Stimulated activated CD8-positive, alpha-beta memory T cell treated with anti-CD3 and anti-CD28 coated beads, Interleukin-15, amount 100 ng/mL, for 1 hour (primary cell): ENCODE results near the gene TDP2.
"Not testable (repeated sequence)": the region's sequence is repeated elsewhere in the genome, so short reads cannot be mapped to it uniquely, and the experiment has no call there.

Experiments used
- DNase-seq: peaks from one replicate; pipeline ENCODE4 v3.0.0-alpha.2; 2020; ENCODE audit warnings: low read depth

Gene TDP2

GRCh38 chr6:24666641-24667377, at the start of gene TDP2, which contains the start of gene ACOT13:
Gene TDP2 (minus strand): TSS chr6:24666899. CDS start chr6:24666862, 37 bp downstream.
Gene ACOT13 (plus strand): TSS chr6:24667077. CDS start chr6:24667264, 187 bp downstream.
- DNase-seq, result peak; percentile 88

GRCh38 chr6:24710519-24711303, 44.0 kb upstream of the TDP2 start:
- no peak for DNase-seq

GRCh38 chr6:24709014-24709711, 42.5 kb upstream of the TDP2 start:
- DNase-seq, result no peak

- DNase-seq, result no peak
These were observed 41.9 kb upstream of the TDP2 start for GRCh38 chr6:24708612-24709011.

GRCh38 chr6:24704468-24704867, 37.8 kb upstream of the TDP2 start:
- DNase-seq, result no peak

GRCh38 chr6:24702720-24703282, 36.1 kb upstream of the TDP2 start:
- no peak for DNase-seq

- no peak for DNase-seq
These were observed 33.0 kb upstream of the TDP2 start for GRCh38 chr6:24699521-24700359.

- no peak for DNase-seq
These were observed 29.4 kb upstream of the TDP2 start for GRCh38 chr6:24696097-24696496.

GRCh38 chr6:24695635-24696034, 28.9 kb upstream of the TDP2 start:
- DNase-seq, result not testable (repeated sequence)

- no peak for DNase-seq
These were observed 27.5 kb upstream of the TDP2 start for GRCh38 chr6:24694198-24694597.

GRCh38 chr6:24692848-24693592, 26.3 kb upstream of the TDP2 start:
- no peak for DNase-seq

GRCh38 chr6:24692415-24692814, 25.7 kb upstream of the TDP2 start:
- DNase-seq, result no peak

GRCh38 chr6:24692003-24692402, 25.3 kb upstream of the TDP2 start:
- DNase-seq, result no peak

- no peak for DNase-seq
These were observed 24.9 kb upstream of the TDP2 start for GRCh38 chr6:24691550-24691949.

- DNase-seq, result no peak
These were observed 23.9 kb upstream of the TDP2 start for GRCh38 chr6:24690593-24690992.

- DNase-seq, result no peak
These were observed 23.3 kb upstream of the TDP2 start for GRCh38 chr6:24689964-24690363.

- no peak for DNase-seq
These were observed 20.2 kb upstream of the TDP2 start for GRCh38 chr6:24686946-24687345.

GRCh38 chr6:24686408-24686807, 19.7 kb upstream of the TDP2 start:
- DNase-seq, result no peak

GRCh38 chr6:24683297-24684296, 16.9 kb upstream of the TDP2 start:
- no peak for DNase-seq
